Measurements from ENCODE around the gene DNAJB6. TPM values are rescaled to one million over a fixed set of nuclear protein-coding genes. Genes with fewer than 3 reads are reported as not detected.

The DNAJB6 gene
- 98.5 to 150 TPM (median 106 TPM) in 5 replicates for total RNA-seq (2022; extraction: Qiagen RNA extraction; ENCODE audit: low read depth)

DNA sequence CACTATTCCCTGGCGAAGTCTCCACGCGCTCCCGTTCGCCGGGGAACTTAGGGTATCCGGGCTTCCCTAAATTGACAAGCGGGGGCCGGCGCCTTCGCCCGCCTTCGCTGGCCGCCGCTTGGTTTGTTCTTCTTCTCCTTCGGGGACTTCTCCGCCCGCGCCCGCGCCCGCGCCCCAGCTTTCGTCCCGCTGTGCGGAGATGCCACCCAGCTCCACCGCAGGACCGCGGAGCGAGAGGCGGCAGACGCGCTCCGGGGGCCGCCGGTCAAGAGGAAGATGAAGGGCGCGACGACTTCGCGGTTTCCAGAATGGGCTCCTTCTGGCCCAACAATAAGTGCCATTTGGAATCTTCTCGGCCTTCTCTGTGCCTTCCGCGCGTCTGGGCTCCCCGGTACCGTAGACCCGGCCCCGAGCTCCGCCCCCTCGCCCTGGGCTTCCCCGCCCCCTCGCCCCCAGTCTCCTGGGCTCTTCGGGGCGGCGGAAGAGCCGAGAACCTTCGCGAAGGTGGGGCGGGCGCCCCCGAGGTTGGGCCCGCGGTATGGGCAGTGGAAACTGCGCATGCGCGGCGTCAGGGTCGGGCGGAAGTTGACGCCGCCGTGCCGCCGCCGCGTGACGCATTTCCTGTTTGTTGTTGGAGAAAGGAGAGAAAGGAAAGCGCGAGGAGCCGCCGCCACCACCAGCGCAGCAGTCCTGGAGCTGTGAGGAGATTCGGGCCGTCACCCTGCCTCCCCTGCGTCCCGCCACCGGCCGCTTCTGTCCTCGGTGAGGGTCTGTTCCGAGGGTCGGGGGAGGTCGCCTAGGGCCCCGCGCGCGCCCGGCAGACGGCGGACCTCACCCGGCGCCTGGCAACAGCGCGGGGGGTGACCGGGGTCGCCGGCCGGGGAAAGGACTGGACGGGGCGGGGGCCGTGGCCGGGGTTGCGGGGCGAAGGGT lies at the start of gene DNAJB6:
TSS of gene DNAJB6 (plus strand) at position 622 of the 933 bp plus-strand sequence. CDS start 21,569 bp downstream, outside the sequence.

Other genes with a start within 250 kb of the DNAJB6 start
- 57.5 to 76.3 TPM (median 69.8 TPM) in 5 replicates for gene UBE3C, start 198.1 kb upstream of the DNAJB6 start, total RNA-seq (2022; extraction: Qiagen RNA extraction; ENCODE audit: low read depth)

Measured in A549 treated with ZK216348 at 1 μM for 4 hours (cell line).